ENCODE data around the gene RIN2. TPM values are rescaled to one million over a fixed set of nuclear protein-coding genes. Genes with fewer than 3 reads are reported as not detected.

Gene RIN2
- total RNA-seq, 1 experiment from 2014 or later: 1.0 TPM

DNA sequence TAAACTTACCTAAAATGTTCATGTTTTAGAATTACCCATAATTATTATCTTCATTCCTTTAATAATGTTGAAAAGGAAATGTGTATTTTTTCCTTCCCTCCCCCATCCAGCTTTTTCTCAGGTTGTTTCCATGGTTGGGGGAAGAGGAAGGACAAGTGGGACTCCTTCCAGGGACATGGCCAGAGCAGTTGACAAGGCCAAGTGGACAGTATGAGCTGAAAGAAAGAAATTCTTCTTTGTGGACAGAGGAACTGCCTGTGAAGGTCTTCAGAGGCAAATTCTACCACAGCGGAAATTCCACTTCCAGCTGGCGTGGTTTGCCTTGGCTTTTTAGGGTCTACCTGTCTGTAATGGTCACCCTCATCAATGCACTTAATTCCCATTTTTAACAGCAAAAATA, 33.8 kb downstream of the RIN2 start:
- no peak overlapping the region for H3K27ac ChIP-seq (ENCODE audit: insufficient read length, low read depth, low read length)
- no peak overlapping the region for H3K9ac ChIP-seq (ENCODE audit: extremely low read depth, insufficient read length, low read length)
- H4K5ac ChIP-seq (ENCODE audit: insufficient read length, low read depth, low read length): no peak overlapping the region
- H2AK5ac ChIP-seq (ENCODE audit: insufficient read length, low read length): no peak overlapping the region
- H3K56ac ChIP-seq (ENCODE audit: insufficient read length, low read depth, low read length): no peak overlapping the region
- TF ChIP-seq, protein P1, sequence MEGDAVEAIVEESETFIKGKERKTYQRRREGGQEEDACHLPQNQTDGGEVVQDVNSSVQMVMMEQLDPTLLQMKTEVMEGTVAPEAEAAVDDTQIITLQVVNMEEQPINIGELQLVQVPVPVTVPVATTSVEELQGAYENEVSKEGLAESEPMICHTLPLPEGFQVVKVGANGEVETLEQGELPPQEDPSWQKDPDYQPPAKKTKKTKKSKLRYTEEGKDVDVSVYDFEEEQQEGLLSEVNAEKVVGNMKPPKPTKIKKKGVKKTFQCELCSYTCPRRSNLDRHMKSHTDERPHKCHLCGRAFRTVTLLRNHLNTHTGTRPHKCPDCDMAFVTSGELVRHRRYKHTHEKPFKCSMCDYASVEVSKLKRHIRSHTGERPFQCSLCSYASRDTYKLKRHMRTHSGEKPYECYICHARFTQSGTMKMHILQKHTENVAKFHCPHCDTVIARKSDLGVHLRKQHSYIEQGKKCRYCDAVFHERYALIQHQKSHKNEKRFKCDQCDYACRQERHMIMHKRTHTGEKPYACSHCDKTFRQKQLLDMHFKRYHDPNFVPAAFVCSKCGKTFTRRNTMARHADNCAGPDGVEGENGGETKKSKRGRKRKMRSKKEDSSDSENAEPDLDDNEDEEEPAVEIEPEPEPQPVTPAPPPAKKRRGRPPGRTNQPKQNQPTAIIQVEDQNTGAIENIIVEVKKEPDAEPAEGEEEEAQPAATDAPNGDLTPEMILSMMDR (conservative IDR thresholded peaks at IDR 0.05): no peak
- Mint-ChIP-seq H3K9me3 (peaks cover 6 to 11% of the 10 kb centered on the region in 2 experiments), H3K4me1 (peaks cover 2 to 7% of the 10 kb centered on the region in 2 experiments; a peak in 3 of 4 replicates), H3K27me3 (ENCODE audit: low read depth) (0 out of 2 replicates have a peak, but pooled peaks cover 2% of the 10 kb centered on the region), H3K4me3 (no peak overlapping the region), H3K36me3 (ENCODE audit: insufficient read depth in 1 of 3, low read depth in 3 of 3) (peaks cover 0 to 7% (median 3%) of the 10 kb centered on the region in 3 experiments; a peak in 3 of 7 replicates), H3K27ac (no peak overlapping the region)
- H3K4me1 ChIP-seq (ENCODE audit: insufficient read depth, low read length): no peaks in the 10 kb centered on the region
- no peaks in the 10 kb centered on the region for H4K20me1 ChIP-seq (ENCODE audit: control insufficient read depth, insufficient read depth, insufficient read length)
- no peak overlapping the region for H3K4ac ChIP-seq (ENCODE audit: low read depth, low read length)
- no peak overlapping the region for H3K4me2 ChIP-seq (ENCODE audit: insufficient read depth, insufficient read length, low read length)
- H3K27me3 ChIP-seq (ENCODE audit: insufficient read depth, low read length): no peaks in the 10 kb centered on the region
- no peak overlapping the region for H2BK20ac ChIP-seq (ENCODE audit: low read depth, low read length, poor library complexity, severe bottlenecking)
- H3K79me2 ChIP-seq (ENCODE audit: insufficient read depth, low read length): no peaks in the 10 kb centered on the region
- H4K8ac ChIP-seq (replicated peaks; ENCODE audit: insufficient read length, low read depth, low read length): no peak overlapping the region
- no peak overlapping the region for H4K91ac ChIP-seq (ENCODE audit: insufficient read length, low read depth, low read length)
- no peak overlapping the region for H3K23ac ChIP-seq (ENCODE audit: insufficient read length, low read depth, low read length)
- no peaks in the 10 kb centered on the region for H3K23me2 ChIP-seq (ENCODE audit: insufficient read length, low read depth, low read length, poor library complexity, severe bottlenecking)
- no peak overlapping the region for H3K18ac ChIP-seq (ENCODE audit: insufficient read length, low read depth, low read length)
- H3K79me1 ChIP-seq (ENCODE audit: insufficient read depth, low read depth, low read length, poor library complexity, severe bottlenecking): no peaks in the 10 kb centered on the region
- no peaks in the 10 kb centered on the region for H3K9me3 ChIP-seq (ENCODE audit: control insufficient read depth, low read depth, low read length)
- no peak overlapping the region for H2BK5ac ChIP-seq (ENCODE audit: insufficient read length, low read length)
- H2AFZ ChIP-seq (ENCODE audit: low read length): no peak overlapping the region
- no peak overlapping the region for H2BK12ac ChIP-seq (ENCODE audit: insufficient read length, low read depth, low read length)
- WGBS (ENCODE audit: extremely low coverage, insufficient read length, low lambda C conversion rate): no CpG with 5 or more reads among the region's 2 CpGs
- DNase-seq: no peak
- no peak overlapping the region for H2BK120ac ChIP-seq (ENCODE audit: low read depth, low read length, poor library complexity, severe bottlenecking)
- no peak overlapping the region for H3K14ac ChIP-seq (ENCODE audit: insufficient read depth, low read length)
- no peak overlapping the region for H3T11ph ChIP-seq (ENCODE audit: low read length)
- H2BK15ac ChIP-seq (ENCODE audit: low read depth, low read length): no peak overlapping the region

All from H9 (cell line).